ENCODE data around the gene TMCC2. TPM values are rescaled to one million over a fixed set of nuclear protein-coding genes. Genes with fewer than 3 reads are reported as not detected.
"Not testable (repeated sequence)": the region's sequence is repeated elsewhere in the genome, so short reads cannot be mapped to it uniquely, and the experiment has no call there.

The TMCC2 gene
- total RNA-seq, 1 donor from 2014 or later, result 1.5 TPM

GRCh38 chr1:205214756-205215155, 13.0 kb upstream of the TMCC2 start:
- DNase-seq (ENCODE audit: low read depth, low spot score), result no peak

- DNase-seq (ENCODE audit: low read depth, low spot score), result no peak
Measured at GRCh38 chr1:205216588-205216987, 11.2 kb upstream of the TMCC2 start.

GRCh38 chr1:205217418-205217817, 10.3 kb upstream of the TMCC2 start:
- DNase-seq (ENCODE audit: low read depth, low spot score), result no peak

- DNase-seq (ENCODE audit: low read depth, low spot score), result no peak
Measured at GRCh38 chr1:205220421-205220820, 7.3 kb upstream of the TMCC2 start.

GRCh38 chr1:205224736-205225135, 3.0 kb upstream of the TMCC2 start:
- no peak for DNase-seq (ENCODE audit: low read depth, low spot score)

GRCh38 chr1:205225901-205226765, 1.6 kb upstream of the TMCC2 start:
- no peak for DNase-seq (ENCODE audit: low read depth, low spot score)

GRCh38 chr1:205226868-205227583, 720 bp upstream of the TMCC2 start:
- DNase-seq (ENCODE audit: low read depth, low spot score), result no peak

GRCh38 chr1:205228093-205228521, 361 bp downstream of the TMCC2 start:
- no peak for DNase-seq (ENCODE audit: low read depth, low spot score)

- no peak for DNase-seq (ENCODE audit: low read depth, low spot score)
Measured at GRCh38 chr1:205229399-205229871, 1.7 kb downstream of the TMCC2 start.

GRCh38 chr1:205229916-205230700, 2.4 kb downstream of the TMCC2 start:
- no peak for DNase-seq (ENCODE audit: low read depth, low spot score)

- DNase-seq (ENCODE audit: low read depth, low spot score), result no peak
Measured at GRCh38 chr1:205230982-205231381, 3.2 kb downstream of the TMCC2 start.

GRCh38 chr1:205232127-205232820, 4.5 kb downstream of the TMCC2 start:
- no peak for DNase-seq (ENCODE audit: low read depth, low spot score)

- no peak for DNase-seq (ENCODE audit: low read depth, low spot score)
Measured at GRCh38 chr1:205232945-205233397, 5.2 kb downstream of the TMCC2 start.

- not testable (repeated sequence) for DNase-seq (ENCODE audit: low read depth, low spot score)
Measured at GRCh38 chr1:205233986-205234385, 6.2 kb downstream of the TMCC2 start.

GRCh38 chr1:205235951-205236350, 8.2 kb downstream of the TMCC2 start:
- no peak for DNase-seq (ENCODE audit: low read depth, low spot score)

GRCh38 chr1:205236526-205236925, 8.8 kb downstream of the TMCC2 start:
- no peak for DNase-seq (ENCODE audit: low read depth, low spot score)

- DNase-seq (ENCODE audit: low read depth, low spot score), result no peak
Measured at GRCh38 chr1:205236951-205237475, 9.3 kb downstream of the TMCC2 start.

- no peak for DNase-seq (ENCODE audit: low read depth, low spot score)
Measured at GRCh38 chr1:205237526-205238484, 10.1 kb downstream of the TMCC2 start.

- DNase-seq (ENCODE audit: low read depth, low spot score), result no peak
Measured at GRCh38 chr1:205239078-205239477, 11.3 kb downstream of the TMCC2 start.

GRCh38 chr1:205240118-205240517, 12.4 kb downstream of the TMCC2 start:
- DNase-seq (ENCODE audit: low read depth, low spot score), result no peak
